Measurements from ENCODE around the gene EEF1E1.

Gene EEF1E1

GRCh38 chr6:8087870-8088754 lies 14.2 kb downstream of the EEF1E1 start:
- H3K4me3 ChIP-seq (ENCODE audit: low read depth in 1 of 2, low read length in 2 of 2): no peak overlapping the region
- H3K27me3 ChIP-seq (ENCODE audit: control insufficient read depth in 1 of 2, insufficient read depth in 2 of 2, low read length in 2 of 2): no peaks in the 10 kb centered on the region
- H3K9me3 ChIP-seq (ENCODE audit: low read length): no peaks in the 10 kb centered on the region
- H3K36me3 ChIP-seq (ENCODE audit: insufficient read depth, low read length): peaks cover 27% of the 10 kb centered on the region
- no peak overlapping the region for H3K27ac ChIP-seq (ENCODE audit: low read depth, low read length)
- H3K9ac ChIP-seq (ENCODE audit: low read length): no peak overlapping the region
- H3K4me1 ChIP-seq (ENCODE audit: insufficient read depth, low read length): no peaks in the 10 kb centered on the region

- no peaks in the 10 kb centered on the region for H3K27me3 ChIP-seq (ENCODE audit: control insufficient read depth in 1 of 2, insufficient read depth in 2 of 2, low read length in 2 of 2)
- no peak overlapping the region for H3K4me3 ChIP-seq (ENCODE audit: low read depth in 1 of 2, low read length in 2 of 2)
- H3K9ac ChIP-seq (ENCODE audit: low read length): no peak overlapping the region
- H3K4me1 ChIP-seq (ENCODE audit: insufficient read depth, low read length): no peaks in the 10 kb centered on the region
- H3K9me3 ChIP-seq (ENCODE audit: low read length): no peaks in the 10 kb centered on the region
- no peak overlapping the region for H3K27ac ChIP-seq (ENCODE audit: low read depth, low read length)
- H3K36me3 ChIP-seq (ENCODE audit: insufficient read depth, low read length): peaks cover 24% of the 10 kb centered on the region
These were observed 15.5 kb downstream of the EEF1E1 start for GRCh38 chr6:8086755-8087306.

DNA sequence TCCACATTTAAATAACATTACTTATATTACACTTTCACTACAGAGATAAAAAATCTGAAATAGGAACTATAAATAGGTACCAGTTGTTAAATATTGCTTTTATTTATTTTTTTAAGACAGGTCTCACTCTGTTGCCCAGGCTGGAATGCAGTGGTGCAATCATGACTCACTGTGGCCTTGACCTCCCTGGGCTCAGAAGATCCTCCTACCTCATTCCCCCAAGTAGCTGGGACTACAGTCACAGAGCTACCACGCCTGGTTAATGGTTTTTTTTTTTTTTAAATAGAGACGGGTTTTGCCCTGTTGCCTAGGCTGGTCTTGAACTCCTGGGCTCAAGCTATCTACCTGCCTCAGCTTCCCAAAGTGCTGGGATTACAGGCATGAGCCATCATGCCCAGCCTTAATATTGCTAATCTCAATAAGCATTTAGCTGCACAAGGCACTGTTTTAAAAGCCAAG lies 17.3 kb downstream of the EEF1E1 start:
- H3K4me1 ChIP-seq (ENCODE audit: insufficient read depth, low read length): no peaks in the 10 kb centered on the region
- no peaks in the 10 kb centered on the region for H3K9me3 ChIP-seq (ENCODE audit: low read length)
- no peaks in the 10 kb centered on the region for H3K27me3 ChIP-seq (ENCODE audit: control insufficient read depth in 1 of 2, insufficient read depth in 2 of 2, low read length in 2 of 2)
- no peak overlapping the region for H3K4me3 ChIP-seq (ENCODE audit: low read depth in 1 of 2, low read length in 2 of 2)
- H3K27ac ChIP-seq (ENCODE audit: low read depth, low read length): no peak overlapping the region
- H3K9ac ChIP-seq (ENCODE audit: low read length): no peak overlapping the region
- peaks cover 21% of the 10 kb centered on the region for H3K36me3 ChIP-seq (ENCODE audit: insufficient read depth, low read length)

- no peaks in the 10 kb centered on the region for H3K27me3 ChIP-seq (ENCODE audit: control insufficient read depth in 1 of 2, insufficient read depth in 2 of 2, low read length in 2 of 2)
- H3K27ac ChIP-seq (ENCODE audit: low read depth, low read length): no peak overlapping the region
- H3K36me3 ChIP-seq (ENCODE audit: insufficient read depth, low read length): peaks cover 20% of the 10 kb centered on the region
- no peaks in the 10 kb centered on the region for H3K9me3 ChIP-seq (ENCODE audit: low read length)
- H3K4me1 ChIP-seq (ENCODE audit: insufficient read depth, low read length): no peaks in the 10 kb centered on the region
- no peak overlapping the region for H3K4me3 ChIP-seq (ENCODE audit: low read depth in 1 of 2, low read length in 2 of 2)
- no peak overlapping the region for H3K9ac ChIP-seq (ENCODE audit: low read length)
These were observed 17.8 kb downstream of the EEF1E1 start for GRCh38 chr6:8084586-8084985.

DNA sequence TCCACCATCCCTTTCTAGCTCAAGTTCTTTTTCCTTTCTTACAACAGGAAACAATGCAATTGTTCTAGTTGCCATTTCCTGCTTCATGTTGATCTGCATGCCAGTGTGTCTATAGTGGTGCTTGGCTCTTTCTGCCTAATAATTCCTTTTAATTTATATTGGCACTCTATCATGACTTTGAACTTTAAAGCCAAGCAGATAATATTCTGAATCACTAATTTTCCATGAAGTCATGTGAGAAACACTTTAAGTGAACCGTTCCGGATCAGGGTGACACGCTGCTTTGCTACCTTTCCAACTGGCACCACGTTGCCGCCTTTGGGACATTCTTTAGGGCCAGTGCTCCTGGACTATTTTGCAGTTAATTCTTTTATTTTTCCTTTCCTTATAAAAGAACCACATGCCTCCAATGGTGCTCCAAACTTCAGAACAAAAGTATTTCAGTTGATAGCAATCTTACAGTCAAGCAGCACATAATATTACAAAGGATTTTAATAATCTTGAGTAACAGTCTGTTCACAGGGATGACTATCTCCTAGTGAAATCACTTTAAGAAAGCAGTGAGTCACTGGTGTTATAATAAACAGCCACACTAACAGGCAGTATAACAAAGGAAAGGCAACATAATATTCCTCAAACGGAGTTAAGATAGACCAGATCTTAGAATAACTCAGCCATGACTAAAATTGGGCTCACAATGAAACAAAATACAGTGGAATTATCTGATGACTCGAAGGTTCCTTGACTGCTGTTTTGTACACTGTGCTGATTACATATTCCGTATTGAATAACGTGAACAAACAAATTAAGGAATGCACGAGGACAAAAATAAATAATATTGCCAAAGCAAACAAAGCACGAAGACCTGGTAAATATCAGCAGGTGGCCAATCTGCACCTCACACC lies 19.1 kb downstream of the EEF1E1 start:
- H3K4me1 ChIP-seq (ENCODE audit: insufficient read depth, low read length): no peaks in the 10 kb centered on the region
- H3K9ac ChIP-seq (ENCODE audit: low read length): no peak overlapping the region
- H3K27ac ChIP-seq (ENCODE audit: low read depth, low read length): no peak overlapping the region

DNA sequence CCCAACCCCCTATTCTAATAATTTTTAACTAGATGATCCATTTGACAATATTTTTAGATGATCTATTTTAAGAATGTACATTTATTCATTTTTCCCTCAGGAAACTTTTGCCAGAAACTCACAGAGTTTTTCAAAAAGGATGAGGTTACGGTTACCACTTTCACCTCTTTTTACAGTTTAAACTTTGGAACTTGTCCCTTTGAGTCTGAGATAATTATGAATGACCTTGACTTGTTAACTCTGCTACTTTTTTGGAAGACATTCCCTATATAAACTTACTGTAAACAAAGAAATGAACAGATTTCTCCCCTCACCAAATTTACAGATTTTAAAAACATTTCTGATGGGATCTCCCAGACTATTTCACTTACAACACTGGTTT lies 19.8 kb downstream of the EEF1E1 start:
- H3K9me3 ChIP-seq (ENCODE audit: low read length): no peaks in the 10 kb centered on the region
- H3K9ac ChIP-seq (ENCODE audit: low read length): no peak overlapping the region
- H3K27ac ChIP-seq (ENCODE audit: low read depth, low read length): no peak overlapping the region
- H3K36me3 ChIP-seq (ENCODE audit: insufficient read depth, low read length): no peaks in the 10 kb centered on the region
- no peaks in the 10 kb centered on the region for H3K27me3 ChIP-seq (ENCODE audit: control insufficient read depth in 1 of 2, insufficient read depth in 2 of 2, low read length in 2 of 2)
- H3K4me3 ChIP-seq (ENCODE audit: low read depth in 1 of 2, low read length in 2 of 2): no peak overlapping the region
- no peaks in the 10 kb centered on the region for H3K4me1 ChIP-seq (ENCODE audit: insufficient read depth, low read length)

More for the DNA sequence above, 19.1 kb downstream of the EEF1E1 start:
- no peak overlapping the region for H3K4me3 ChIP-seq (ENCODE audit: low read depth in 1 of 2, low read length in 2 of 2)
- no peaks in the 10 kb centered on the region for H3K9me3 ChIP-seq (ENCODE audit: low read length)
- no peaks in the 10 kb centered on the region for H3K27me3 ChIP-seq (ENCODE audit: control insufficient read depth in 1 of 2, insufficient read depth in 2 of 2, low read length in 2 of 2)
- peaks cover 6% of the 10 kb centered on the region for H3K36me3 ChIP-seq (ENCODE audit: insufficient read depth, low read length)

GRCh38 chr6:8080362-8081151 lies 21.8 kb downstream of the EEF1E1 start:
- H3K4me1 ChIP-seq (ENCODE audit: insufficient read depth, low read length): no peaks in the 10 kb centered on the region
- no peak overlapping the region for H3K9ac ChIP-seq (ENCODE audit: low read length)
- no peaks in the 10 kb centered on the region for H3K27me3 ChIP-seq (ENCODE audit: control insufficient read depth in 1 of 2, insufficient read depth in 2 of 2, low read length in 2 of 2)
- H3K27ac ChIP-seq (ENCODE audit: low read depth, low read length): no peak overlapping the region
- no peaks in the 10 kb centered on the region for H3K9me3 ChIP-seq (ENCODE audit: low read length)
- H3K36me3 ChIP-seq (ENCODE audit: insufficient read depth, low read length): no peaks in the 10 kb centered on the region
- H3K4me3 ChIP-seq (ENCODE audit: low read depth in 1 of 2, low read length in 2 of 2): no peak overlapping the region

- Histone ChIP-seq H3K36me3 (ENCODE audit: insufficient read depth, low read length) (no peaks in the 10 kb centered on the region), H3K9ac (ENCODE audit: low read length) (no peak overlapping the region), H3K27ac (ENCODE audit: low read depth, low read length) (no peak overlapping the region), H3K9me3 (ENCODE audit: low read length) (no peaks in the 10 kb centered on the region), H3K4me1 (ENCODE audit: insufficient read depth, low read length) (no peaks in the 10 kb centered on the region), H3K27me3 (ENCODE audit: control insufficient read depth in 1 of 2, insufficient read depth in 2 of 2, low read length in 2 of 2) (no peaks in the 10 kb centered on the region), H3K4me3 (ENCODE audit: low read depth in 1 of 2, low read length in 2 of 2) (no peak overlapping the region)
These were observed 23.2 kb downstream of the EEF1E1 start for GRCh38 chr6:8079126-8079525.

DNA sequence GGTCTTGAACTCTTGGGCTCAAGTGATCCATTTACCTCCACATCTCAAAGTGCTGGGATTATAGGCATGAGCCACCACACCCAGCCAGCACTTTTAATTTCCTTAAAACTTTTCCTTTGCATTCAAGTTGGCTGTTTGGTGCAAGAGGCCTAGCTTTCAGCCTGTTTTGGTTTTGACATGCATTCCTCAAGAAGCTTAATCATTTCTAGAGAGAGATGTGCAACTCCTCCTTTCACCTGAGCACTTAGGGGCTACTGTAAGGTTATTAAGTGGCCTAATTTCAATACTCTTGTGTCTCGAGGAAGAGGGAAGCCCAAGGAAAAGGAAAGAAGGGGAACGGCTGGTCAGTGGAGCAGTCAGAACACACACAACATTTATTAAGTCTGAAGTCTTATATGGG lies 24.4 kb downstream of the EEF1E1 start:
- no peak overlapping the region for H3K27ac ChIP-seq (ENCODE audit: low read depth, low read length)
- no peaks in the 10 kb centered on the region for H3K27me3 ChIP-seq (ENCODE audit: control insufficient read depth in 1 of 2, insufficient read depth in 2 of 2, low read length in 2 of 2)
- no peak overlapping the region for H3K4me3 ChIP-seq (ENCODE audit: low read depth in 1 of 2, low read length in 2 of 2)
- H3K9me3 ChIP-seq (ENCODE audit: low read length): no peaks in the 10 kb centered on the region
- H3K4me1 ChIP-seq (ENCODE audit: insufficient read depth, low read length): no peaks in the 10 kb centered on the region
- H3K36me3 ChIP-seq (ENCODE audit: insufficient read depth, low read length): no peaks in the 10 kb centered on the region
- no peak overlapping the region for H3K9ac ChIP-seq (ENCODE audit: low read length)

DNA sequence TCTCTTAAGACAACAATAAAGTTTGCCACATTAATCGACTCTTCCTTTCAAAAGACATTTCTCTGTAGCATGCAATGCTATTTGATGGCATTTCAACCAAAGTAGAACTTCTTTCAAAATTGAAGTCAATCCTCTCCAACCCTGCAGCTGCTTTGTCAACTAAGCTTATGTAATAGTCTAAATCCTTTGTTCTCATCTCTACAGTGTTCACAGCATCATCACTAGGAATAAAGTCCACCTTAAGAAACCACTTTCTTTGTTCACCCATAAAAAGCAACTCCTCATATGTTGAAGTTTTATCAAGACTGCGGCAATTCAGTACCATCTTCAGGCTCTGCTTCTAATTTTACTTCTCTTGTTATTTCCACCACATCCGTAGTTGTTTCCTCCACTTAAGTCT lies 26.6 kb downstream of the EEF1E1 start:
- no peak overlapping the region for H3K4me3 ChIP-seq (ENCODE audit: low read depth in 1 of 2, low read length in 2 of 2)
- no peaks in the 10 kb centered on the region for H3K36me3 ChIP-seq (ENCODE audit: insufficient read depth, low read length)
- no peaks in the 10 kb centered on the region for H3K4me1 ChIP-seq (ENCODE audit: insufficient read depth, low read length)
- H3K9ac ChIP-seq (ENCODE audit: low read length): no peak overlapping the region
- H3K27me3 ChIP-seq (ENCODE audit: control insufficient read depth in 1 of 2, insufficient read depth in 2 of 2, low read length in 2 of 2): no peaks in the 10 kb centered on the region
- no peaks in the 10 kb centered on the region for H3K9me3 ChIP-seq (ENCODE audit: low read length)
- no peak overlapping the region for H3K27ac ChIP-seq (ENCODE audit: low read depth, low read length)

DNA sequence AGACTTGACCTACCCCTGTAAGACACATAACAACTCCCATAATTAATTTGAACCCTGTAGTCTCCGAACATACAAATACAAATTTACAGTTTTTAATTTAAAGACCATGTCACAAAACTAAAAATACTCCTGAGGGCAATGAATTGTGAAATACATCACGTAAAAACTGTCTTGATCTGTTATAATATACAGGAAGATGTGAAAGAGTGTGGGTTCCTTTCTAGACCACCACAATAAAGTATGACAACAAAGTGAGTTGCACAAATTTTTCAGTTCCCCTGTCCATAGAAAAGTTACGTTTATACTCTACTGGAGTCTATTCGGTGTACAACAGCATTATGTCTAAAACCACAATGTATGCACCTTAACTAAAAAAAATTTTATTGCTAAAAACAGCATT lies 27.2 kb downstream of the EEF1E1 start:
- Histone ChIP-seq H3K27ac (ENCODE audit: low read depth, low read length) (no peak overlapping the region), H3K9me3 (ENCODE audit: low read length) (no peaks in the 10 kb centered on the region), H3K27me3 (ENCODE audit: control insufficient read depth in 1 of 2, insufficient read depth in 2 of 2, low read length in 2 of 2) (no peaks in the 10 kb centered on the region), H3K4me1 (ENCODE audit: insufficient read depth, low read length) (no peaks in the 10 kb centered on the region), H3K36me3 (ENCODE audit: insufficient read depth, low read length) (no peaks in the 10 kb centered on the region), H3K4me3 (ENCODE audit: low read depth in 1 of 2, low read length in 2 of 2) (no peak overlapping the region), H3K9ac (ENCODE audit: low read length) (no peak overlapping the region)
